ENCODE data around the gene PRICKLE3.

DNA sequence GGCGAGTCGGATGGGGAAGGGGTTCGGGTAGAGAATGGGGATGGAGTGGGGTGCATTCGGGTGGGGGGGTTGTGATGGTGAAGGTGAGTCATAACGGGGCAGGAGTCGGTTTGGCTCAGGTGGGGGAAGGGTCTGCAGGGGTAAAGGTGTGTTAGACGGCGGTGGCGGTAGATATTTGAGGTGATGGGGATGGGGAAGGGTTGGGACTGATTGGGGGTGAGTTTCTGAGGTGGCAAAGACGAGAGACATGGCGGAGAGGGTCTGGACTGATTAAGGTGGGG is 13.1 kb upstream of the PRICKLE3 start:
- TF ChIP-seq, protein P1, sequence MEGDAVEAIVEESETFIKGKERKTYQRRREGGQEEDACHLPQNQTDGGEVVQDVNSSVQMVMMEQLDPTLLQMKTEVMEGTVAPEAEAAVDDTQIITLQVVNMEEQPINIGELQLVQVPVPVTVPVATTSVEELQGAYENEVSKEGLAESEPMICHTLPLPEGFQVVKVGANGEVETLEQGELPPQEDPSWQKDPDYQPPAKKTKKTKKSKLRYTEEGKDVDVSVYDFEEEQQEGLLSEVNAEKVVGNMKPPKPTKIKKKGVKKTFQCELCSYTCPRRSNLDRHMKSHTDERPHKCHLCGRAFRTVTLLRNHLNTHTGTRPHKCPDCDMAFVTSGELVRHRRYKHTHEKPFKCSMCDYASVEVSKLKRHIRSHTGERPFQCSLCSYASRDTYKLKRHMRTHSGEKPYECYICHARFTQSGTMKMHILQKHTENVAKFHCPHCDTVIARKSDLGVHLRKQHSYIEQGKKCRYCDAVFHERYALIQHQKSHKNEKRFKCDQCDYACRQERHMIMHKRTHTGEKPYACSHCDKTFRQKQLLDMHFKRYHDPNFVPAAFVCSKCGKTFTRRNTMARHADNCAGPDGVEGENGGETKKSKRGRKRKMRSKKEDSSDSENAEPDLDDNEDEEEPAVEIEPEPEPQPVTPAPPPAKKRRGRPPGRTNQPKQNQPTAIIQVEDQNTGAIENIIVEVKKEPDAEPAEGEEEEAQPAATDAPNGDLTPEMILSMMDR (IDR thresholded peaks at IDR 0.05) = no peak
- no peak for TF ChIP-seq POLR2A (IDR thresholded peaks at IDR 0.05)
